Prostate gland (tissue), 2 donors: ENCODE measurements around the gene MTARC1.

Experiments used
- CTCF ChIP-seq, 4 experiments: fragments of 200-600 bp in 2 of 4; fragments of 450-650 bp in 2 of 4; sonication (generic) in 2 of 4; IDR thresholded peaks; 1 replicate in 3 of 4; 2 replicates in 1 of 4; pipeline ENCODE4 v1.5.1; 2016 to 2019; ENCODE audit warnings: antibody characterized with exemption in 4 of 4, mild to moderate bottlenecking in 2 of 4, moderate library complexity in 2 of 4
- POLR2AphosphoS5 ChIP-seq: sonication (generic); formaldehyde crosslinking; IDR thresholded peaks from one replicate; pipeline ENCODE4 v1.6.1; 2017; ENCODE audit warnings: antibody characterized with exemption

GRCh38 chr1:220769205-220769604 lies 17.5 kb upstream of the MTARC1 start:
- TF ChIP-seq CTCF (IDR thresholded peaks at IDR 0.05), result no peak
- TF ChIP-seq POLR2AphosphoS5, result no peak
